IMR-90 (cell line): ENCODE measurements around the gene GFAP. TPM values are rescaled to one million over a fixed set of nuclear protein-coding genes. Genes with fewer than 3 reads are reported as not detected.

Experiments used
- ATAC-seq: fragments of 200-7000 bp; cut with Tn5 transposase; 2 replicates; pipeline ENCODE4 v1.9.1; 2020; ENCODE audit warnings: low read depth, mild to moderate bottlenecking, moderate library complexity
- BruUV-seq: library from RNA; stranded (reverse); fragments of 400-500 nt; replicated peaks from 2 replicates; lab custom pipeline; 2021; lab: Mats Ljungman, UMichigan
- CTCF ChIA-PET: fragments of 300-600 bp; formaldehyde crosslinking; extraction: SDS; loops from one replicate; lab custom pipeline; 2021; ENCODE audit warnings: antibody characterized with exemption; lab: Yijun Ruan, JAX
- POLR2A ChIA-PET: fragments of 300-600 bp; sonication (Branson Sonifier 250); formaldehyde crosslinking; loops from one replicate; lab custom pipeline; 2022; ENCODE audit warnings: antibody characterized with exemption; ENCODE audit not compliant: unreplicated experiment; lab: Charles Lee
- DNase-seq: peaks from one replicate; pipeline ENCODE4 v3.0.0; 2013
- H2AFZ ChIP-seq: replicated peaks from 2 replicates; pipeline ENCODE3; 2013; ENCODE audit warnings: low read length, mild to moderate bottlenecking; ENCODE audit not compliant: poor library complexity
- H2AK5ac ChIP-seq: 2 replicates; pipeline ENCODE4 v1.6.1; 2013; ENCODE audit warnings: low read depth, low read length, inconsistent platforms
- H2AK9ac ChIP-seq: replicated peaks from 2 replicates; pipeline ENCODE3; 2013; ENCODE audit warnings: mild to moderate bottlenecking, low read depth, low read length, moderate library complexity; ENCODE audit not compliant: poor library complexity
- H2BK120ac ChIP-seq: 2 replicates; pipeline ENCODE4 v1.6.1; 2013; ENCODE audit warnings: low read depth, low read length, inconsistent platforms
- H2BK15ac ChIP-seq: 3 replicates; pipeline ENCODE4 v1.6.1; 2013; ENCODE audit warnings: low read depth, low read length, inconsistent platforms
- H2BK20ac ChIP-seq: 2 replicates; pipeline ENCODE4 v1.6.1; 2013; ENCODE audit warnings: low read depth, mild to moderate bottlenecking, inconsistent platforms, low read length, moderate library complexity
- H2BK5ac ChIP-seq: 2 replicates; pipeline ENCODE4 v1.6.1; 2013; ENCODE audit warnings: mild to moderate bottlenecking, low read depth, low read length, inconsistent platforms; ENCODE audit not compliant: poor library complexity, severe bottlenecking
- H3K14ac ChIP-seq: replicated peaks from 2 replicates; pipeline ENCODE4 v1.6.1; 2013; ENCODE audit warnings: low read depth, low read length, inconsistent platforms
- H3K18ac ChIP-seq: 2 replicates; pipeline ENCODE4 v1.6.1; 2013; ENCODE audit warnings: low read depth, low read length, control low read depth
- H3K23ac ChIP-seq: 2 replicates; pipeline ENCODE4 v1.6.1; 2013; ENCODE audit warnings: low read depth, low read length, inconsistent platforms
- H3K27ac ChIP-seq: 2 replicates; pipeline ENCODE4 v1.5.1; 2013; ENCODE audit warnings: mild to moderate bottlenecking, control low read depth, low read length; ENCODE audit not compliant: insufficient read depth
- H3K27me3 ChIP-seq: 2 replicates; pipeline ENCODE4 v1.6.1; 2013; ENCODE audit warnings: low read length; ENCODE audit not compliant: control insufficient read depth, insufficient read depth
- H3K36me3 ChIP-seq: 2 replicates; pipeline ENCODE4 v1.6.1; 2013; ENCODE audit warnings: low read length, mixed read lengths; ENCODE audit not compliant: control insufficient read depth, insufficient read depth
- H3K4ac ChIP-seq: 2 replicates; pipeline ENCODE4 v1.6.1; 2013; ENCODE audit warnings: low read depth, low read length, inconsistent platforms
- H3K4me1 ChIP-seq: 2 replicates; pipeline ENCODE4 v1.6.1; 2013; ENCODE audit warnings: low read length, mixed read lengths; ENCODE audit not compliant: control insufficient read depth, insufficient read depth
- H3K4me2 ChIP-seq: 2 replicates; pipeline ENCODE4 v1.6.1; 2013; ENCODE audit warnings: low read depth, mild to moderate bottlenecking, control low read depth, low read length, moderate library complexity
- H3K4me3 ChIP-seq: 2 replicates; pipeline ENCODE4 v1.5.1; 2013; ENCODE audit warnings: low read depth, mild to moderate bottlenecking, control low read depth, low read length, moderate library complexity; ENCODE audit not compliant: insufficient read depth
- H3K56ac ChIP-seq: 2 replicates; pipeline ENCODE4 v1.6.1; 2013; ENCODE audit warnings: low read length, inconsistent platforms; ENCODE audit not compliant: insufficient read depth; ENCODE audit errors: extremely low read depth
- H3K79me1 ChIP-seq, 2 experiments: 2 replicates each; pipeline ENCODE4 v1.6.1; 2013; ENCODE audit warnings: low read length in 2 of 2, inconsistent platforms in 1 of 2, low read depth in 1 of 2
- H3K9ac ChIP-seq: 2 replicates; pipeline ENCODE4 v1.6.1; 2013; ENCODE audit warnings: low read depth, low read length, control low read depth
- H3K9me1 ChIP-seq: 2 replicates; pipeline ENCODE4 v1.6.1; 2013; ENCODE audit warnings: low read length, inconsistent platforms; ENCODE audit not compliant: insufficient read depth
- H3K9me3 ChIP-seq: 2 replicates; pipeline ENCODE4 v1.6.1; 2013; ENCODE audit warnings: low read length; ENCODE audit not compliant: control insufficient read depth, insufficient read depth
- H4K20me1 ChIP-seq: 2 replicates; pipeline ENCODE4 v1.6.1; 2013; ENCODE audit warnings: low read length, inconsistent platforms; ENCODE audit not compliant: insufficient read depth
- H4K5ac ChIP-seq: 2 replicates; pipeline ENCODE4 v1.6.1; 2013; ENCODE audit warnings: mild to moderate bottlenecking, low read depth, low read length, control low read depth
- H4K8ac ChIP-seq, 2 experiments: 2 replicates each; pipeline ENCODE4 v1.6.1; 2013; ENCODE audit warnings: low read depth in 2 of 2, low read length in 2 of 2, control low read depth in 1 of 2, inconsistent platforms in 1 of 2
- H4K91ac ChIP-seq: 2 replicates; pipeline ENCODE4 v1.6.1; 2013; ENCODE audit warnings: low read depth, low read length, inconsistent platforms; ENCODE audit not compliant: insufficient read depth
- CEBPB ChIP-seq: IDR thresholded peaks from 2 replicates; pipeline ENCODE4 v1.6.1; 2012; ENCODE audit warnings: low read depth, low read length, improper control_type of control experiment
- CHD1 ChIP-seq: IDR thresholded peaks from 2 replicates; pipeline ENCODE4 v1.6.1; 2012; ENCODE audit warnings: low read depth, low read length, improper control_type of control experiment
- CTCF ChIP-seq: conservative IDR thresholded peaks from 2 replicates; pipeline ENCODE4 v1.5.1; 2012; ENCODE audit warnings: mild to moderate bottlenecking, low read depth, low read length, improper control_type of control experiment
- RAD21 ChIP-seq: IDR thresholded peaks from 2 replicates; pipeline ENCODE4 v1.6.1; 2012; ENCODE audit warnings: low read length, improper control_type of control experiment
- RCOR1 ChIP-seq: IDR thresholded peaks from 2 replicates; pipeline ENCODE4 v1.6.1; 2012; ENCODE audit warnings: mild to moderate bottlenecking, low read length, improper control_type of control experiment; ENCODE audit not compliant: insufficient replicate concordance
- RFX5 ChIP-seq: IDR thresholded peaks from 2 replicates; pipeline ENCODE4 v1.8.0; 2012; ENCODE audit warnings: low read depth, mild to moderate bottlenecking, low read length, moderate library complexity
- SMC3 ChIP-seq: fragments of 150-350 bp; IDR thresholded peaks from 2 replicates; pipeline ENCODE4 v1.6.1; 2016; ENCODE audit warnings: low read depth, mild to moderate bottlenecking, antibody characterized with exemption, low read length, moderate library complexity
- USF2 ChIP-seq: fragments of 150-350 bp; IDR thresholded peaks from 2 replicates; pipeline ENCODE4 v1.6.1; 2017; ENCODE audit warnings: mild to moderate bottlenecking, antibody characterized with exemption, low read length, low read depth
- WGBS, 2 experiments: methylation state at CpG; one replicate each; pipeline versions ENCODE4 v1.1.5 to v1.1.7; 2013; ENCODE audit warnings: missing lambda C conversion rate in 2 of 2; ENCODE audit not compliant: insufficient read length in 1 of 2; ENCODE audit errors: extremely low coverage in 2 of 2; 5-methylcytosine and 5-hydroxymethylcytosine counted together
- dilution Hi-C: fragments of 300-500 bp; cut with HindIII; formaldehyde crosslinking; loops from one replicate; pipeline ENCODE4 v1.14.3; 2018; ENCODE audit warnings: low sequenced_read_pairs; ENCODE audit not compliant: unreplicated experiment
- in situ Hi-C: fragments of 300-500 bp; cut with MboI; formaldehyde crosslinking; loops from 3 replicates; pipeline ENCODE4 v1.14.3; 2019; ENCODE audit warnings: low sequenced_read_pairs, inconsistent platforms, mixed read lengths
- intact Hi-C: fragments of 100-400 bp; cut with micrococcal nuclease; formaldehyde crosslinking; loops from 2 replicates; pipeline ENCODE4 v1.10.0; 2022
- polyA plus RNA-seq, 3 experiments: library from polyadenylated mRNA; depleted of rRNA; stranded (reverse); fragments of >200 nt; gene quantifications; 2 replicates each; pipeline ENCODE4 v1.2.3, GENCODE V29; 2012; ENCODE audit warnings: low replicate concordance in 1 of 3
- total RNA-seq: library from RNA; depleted of rRNA; stranded (reverse); fragments of >200 nt; gene quantifications from 2 replicates; pipeline ENCODE4 v1.2.3, GENCODE V29; 2012

The GFAP gene
- total and polyA plus RNA-seq, 2 of the 4 experiments (the other 2 are of a cell fraction), result 0.18 to 0.19 TPM

- Histone ChIP-seq H2AFZ (peak overlapping the region; percentile 32), H3K9me1 (no peaks in the 10 kb centered on the region), H3K23ac (no peak overlapping the region), H2AK9ac (no peak overlapping the region), H4K20me1 (no peaks in the 10 kb centered on the region), H3K27ac (no peak overlapping the region), H2BK5ac (no peak overlapping the region), H3K18ac (no peak overlapping the region), H3K4ac (no peak overlapping the region), H3K4me2 (no peak overlapping the region), H3K56ac (no peak overlapping the region), H3K36me3 (no peaks in the 10 kb centered on the region), H3K4me3 (no peak overlapping the region), H4K8ac (no peak overlapping the region), H3K79me1 (no peaks in the 10 kb centered on the region), H3K14ac (no peak overlapping the region), H3K9ac (no peak overlapping the region), H3K4me1 (no peaks in the 10 kb centered on the region; the same call in 1 of the 2 replicates), H2BK20ac (no peak overlapping the region), H2BK120ac (no peak overlapping the region), H2BK15ac (no peak overlapping the region), H3K9me3 (no peaks in the 10 kb centered on the region), H4K91ac (no peak overlapping the region), H3K27me3 (peaks cover 13% of the 10 kb centered on the region; the same call in 1 of the 2 replicates), H2AK5ac (no peak overlapping the region), H4K5ac (no peak overlapping the region)
- WGBS, 2 experiments, result no CpG with 5 or more reads among the region's 8 CpGs
- no TSS peak for BruUV-seq
- dilution Hi-C loops, result no loop called here
- intact Hi-C loops, result no loop called here
- in situ Hi-C loops, result no loop called here
- no peak for ATAC-seq
- TF ChIP-seq RAD21 (no peak), RFX5 (no peak), CHD1 (no peak), RCOR1 (no peak), CEBPB (no peak), USF2 (no peak), SMC3 (no peak), CTCF (no peak)
- CTCF ChIA-PET, result interaction anchor here (0.6 to 1.1 kb wide), 2 partner anchors 94 to 180 kb away, joined by 3 read pairs; partner anchors contain the start of gene ACBD4
- no peak for DNase-seq
- POLR2A ChIA-PET, result no interaction called here
Observed at GRCh38 chr17:44955674-44956425, 40.5 kb upstream of the GFAP start.
